Left cardiac atrium (tissue), 4 donors: ENCODE measurements around the gene CCDC175. TPM values are rescaled to one million over a fixed set of nuclear protein-coding genes. Genes with fewer than 3 reads are reported as not detected.

Experiments
- ATAC-seq, 2 donors: fragments of 200-7000 bp; cut with Tn5 transposase; one replicate each; pipeline ENCODE4 v1.9.1; 2020; ENCODE audit warnings: mild to moderate bottlenecking in 2 of 2, moderate library complexity in 2 of 2
- DNase-seq: peaks from one replicate; pipeline ENCODE4 v3.0.0-alpha.2; 2020
- intact Hi-C, 2 donors: fragments of 100-400 bp; cut with DNase I; formaldehyde crosslinking; loops; one replicate each; pipeline versions ENCODE4 v1.14.1 to v1.15.1; 2022 to 2023
- total RNA-seq, 2 donors: library from RNA; stranded (reverse); fragmentation: NEBNext Ultra II Directional; extraction: Animal tissue kit (Norgen Biotek cat#: 25700); gene quantifications; one replicate each; pipeline ENCODE4 v1.2.1, GENCODE V29; 2021
- donor health status: DM: no; HTN: yes; CAD: no.
- donor health status: DM: no; HTN: yes; CAD: no; lungs with severe emphysema.
- donor health status: DM: yes; HTN: yes; CAD: no.
- donor health status: Dilated cardiomyopathy.

Gene CCDC175
- total RNA-seq, 2 donors from 2014 or later: not detected

GRCh38 chr14:59490756-59491155 is 85.9 kb downstream of the CCDC175 start:
- ATAC-seq (no peak), DNase-seq (no peak)
- intact Hi-C loops: no loop called here

- intact Hi-C loops: no loop called here
- peak; percentile 48 to 62 for ATAC-seq
- DNase-seq: no peak
Measured at GRCh38 chr14:59484639-59485175, 91.9 kb downstream of the CCDC175 start.

GRCh38 chr14:59483819-59484638 is 92.6 kb downstream of the CCDC175 start, which contains the start of the genes JKAMP and L3HYPDH:
Gene JKAMP, plus strand, starts transcription at chr14:59484517. Its CDS starts 73 bp downstream, at chr14:59484590.
Gene L3HYPDH, minus strand, starts transcription at chr14:59484408. Its CDS starts 92 bp downstream, at chr14:59484316.
- ATAC-seq: peak; percentile 97
- DNase-seq: peak; percentile 99
- intact Hi-C loops: no loop called here

DNA sequence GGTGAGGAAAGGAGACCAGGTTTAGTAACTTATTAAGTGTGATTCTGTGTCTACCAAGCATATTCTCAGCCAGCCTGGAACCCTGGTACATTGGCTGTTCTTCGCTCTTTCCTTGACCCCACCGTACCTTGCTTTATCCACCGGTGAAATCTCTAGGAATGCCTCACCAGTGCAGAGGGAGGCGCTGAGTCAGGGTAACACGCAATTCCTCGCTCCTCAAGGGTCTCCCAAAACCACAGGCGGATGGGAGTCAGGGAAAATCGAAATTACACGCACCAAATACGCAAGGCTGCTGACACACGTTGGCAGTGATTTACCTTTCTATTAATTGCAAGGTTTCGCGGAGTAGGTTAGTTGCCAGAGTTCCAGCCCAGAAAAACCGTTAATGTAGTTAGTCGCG is 93.2 kb downstream of the CCDC175 start:
- DNase-seq: peak; percentile 23
- ATAC-seq: peak; percentile 9 to 29
- intact Hi-C loops: no loop called here

DNA sequence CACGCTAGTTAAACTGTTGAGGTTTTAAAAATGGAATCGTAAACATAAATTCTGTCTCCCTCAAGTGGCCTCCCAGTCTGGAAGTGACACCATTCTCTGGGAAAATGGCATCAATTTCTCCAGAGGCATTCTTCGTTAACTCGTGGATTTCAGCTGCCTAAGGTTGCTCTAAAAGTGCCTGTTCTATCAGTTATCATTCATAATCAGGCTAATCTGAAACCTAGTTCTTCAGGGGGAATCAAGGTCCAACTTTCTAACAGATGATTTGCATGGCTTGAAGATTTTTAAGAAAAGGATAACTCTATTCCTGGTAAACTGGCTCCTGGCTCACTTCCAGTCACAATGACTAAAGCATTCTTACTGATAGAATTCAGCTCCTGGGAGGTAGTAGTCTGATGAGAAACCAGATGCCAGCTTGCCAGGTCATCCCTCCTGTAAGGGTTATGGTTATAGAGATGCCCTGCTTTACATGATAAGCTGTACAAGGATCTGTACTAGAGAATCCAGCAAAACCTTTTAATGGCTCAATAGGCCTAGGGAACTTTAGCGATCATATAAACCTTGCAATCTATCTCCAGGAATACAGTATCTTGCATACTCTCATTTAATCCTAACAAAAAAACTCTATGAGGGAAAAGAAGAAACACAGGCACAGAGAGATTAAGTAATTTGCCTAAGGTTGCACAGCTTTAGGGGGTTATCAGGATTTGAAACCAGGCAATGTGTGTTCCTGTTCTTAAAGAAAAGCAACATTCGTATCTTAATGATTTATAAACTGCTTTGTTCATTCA is 93.9 kb downstream of the CCDC175 start:
- intact Hi-C loops: no loop called here
- ATAC-seq (peak in 1 of 2 donors; percentile 52), DNase-seq (peak; percentile 41)

DNA sequence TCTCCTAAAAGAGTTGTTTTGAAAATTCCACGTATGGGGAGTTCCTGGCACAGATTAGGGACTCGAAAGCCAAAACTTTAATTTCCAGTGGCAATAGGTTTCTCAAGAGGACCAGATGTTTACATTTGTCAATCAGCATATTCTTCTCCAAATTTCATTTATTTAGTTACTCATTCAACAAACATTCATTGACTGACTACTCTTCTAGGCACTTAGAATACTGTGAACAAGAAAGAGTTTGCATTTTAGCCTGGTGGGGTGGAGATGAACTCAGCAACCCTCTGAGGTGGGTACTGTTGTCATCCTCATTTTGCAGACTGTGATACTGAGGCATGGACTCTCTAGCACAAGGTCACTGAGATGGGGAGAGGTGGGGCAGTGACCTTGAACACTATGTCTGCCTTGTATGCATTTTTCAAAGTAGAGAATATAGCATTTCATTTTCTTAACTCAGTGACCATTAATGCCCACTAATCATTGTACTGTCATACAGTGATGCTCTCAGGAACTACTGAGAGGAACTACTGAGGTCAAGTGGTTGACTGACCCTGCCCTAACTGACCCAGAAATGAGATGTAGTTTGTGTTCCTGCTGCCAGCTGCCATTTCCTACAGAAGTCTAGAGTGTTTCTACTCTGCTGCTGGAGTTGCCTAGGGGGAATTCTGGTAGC is 94.6 kb downstream of the CCDC175 start:
- ATAC-seq (no peak), DNase-seq (no peak)
- intact Hi-C loops: no loop called here

GRCh38 chr14:59481407-59481806 is 95.2 kb downstream of the CCDC175 start:
- intact Hi-C loops: no loop called here
- DNase-seq (no peak), ATAC-seq (no peak)

GRCh38 chr14:59480166-59480565 is 96.4 kb downstream of the CCDC175 start:
- no peak for ATAC-seq
- intact Hi-C loops: no loop called here

DNA sequence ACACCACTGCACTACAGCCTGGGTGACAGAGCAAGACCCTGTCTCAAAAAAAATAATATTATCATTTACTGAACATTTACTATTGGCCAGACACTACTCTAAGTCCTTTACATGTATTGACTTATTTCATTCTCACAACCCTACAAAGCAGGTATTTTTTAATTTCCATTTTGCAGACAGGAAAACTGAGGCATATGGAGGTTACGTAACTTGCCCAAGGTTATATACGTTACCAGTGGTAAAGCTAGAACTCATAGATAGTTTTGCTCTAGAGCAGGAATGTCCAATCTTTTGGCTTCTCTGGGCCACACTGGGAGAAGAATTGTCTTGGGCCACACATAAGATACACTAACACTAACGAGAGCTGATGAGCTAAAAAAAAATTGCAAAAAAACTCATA is 98.1 kb downstream of the CCDC175 start:
- ATAC-seq: no peak
- intact Hi-C loops: no loop called here
- DNase-seq: no peak

More at GRCh38 chr14:59480166-59480565, 96.4 kb downstream of the CCDC175 start:
- DNase-seq: no peak

DNA sequence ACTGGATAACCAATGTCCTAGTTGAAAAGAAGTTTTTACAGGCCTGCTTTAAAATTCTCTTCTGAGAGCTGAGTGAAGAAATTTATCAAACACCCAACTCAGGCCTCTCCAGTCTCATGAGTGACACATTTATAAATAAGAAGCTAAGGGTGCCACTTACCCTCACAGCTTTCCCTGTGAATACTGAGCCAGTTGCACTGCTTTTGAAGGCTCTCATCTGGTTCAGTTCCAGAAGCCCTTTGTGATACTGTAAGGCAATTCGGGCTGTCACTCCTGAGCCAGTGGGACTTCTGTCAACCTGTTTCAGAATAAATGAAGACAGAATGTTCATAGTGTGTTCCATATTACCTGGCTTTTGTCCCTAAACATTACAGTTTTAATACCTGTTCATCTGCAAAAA is 100.9 kb downstream of the CCDC175 start:
- intact Hi-C loops: no loop called here

GRCh38 chr14:59474172-59474571 is 102.4 kb downstream of the CCDC175 start:
- ATAC-seq (peak; percentile 45 to 48), DNase-seq (no peak)

More for the DNA sequence above, 100.9 kb downstream of the CCDC175 start:
- DNase-seq (no peak), ATAC-seq (peak; percentile 80 to 82)

DNA sequence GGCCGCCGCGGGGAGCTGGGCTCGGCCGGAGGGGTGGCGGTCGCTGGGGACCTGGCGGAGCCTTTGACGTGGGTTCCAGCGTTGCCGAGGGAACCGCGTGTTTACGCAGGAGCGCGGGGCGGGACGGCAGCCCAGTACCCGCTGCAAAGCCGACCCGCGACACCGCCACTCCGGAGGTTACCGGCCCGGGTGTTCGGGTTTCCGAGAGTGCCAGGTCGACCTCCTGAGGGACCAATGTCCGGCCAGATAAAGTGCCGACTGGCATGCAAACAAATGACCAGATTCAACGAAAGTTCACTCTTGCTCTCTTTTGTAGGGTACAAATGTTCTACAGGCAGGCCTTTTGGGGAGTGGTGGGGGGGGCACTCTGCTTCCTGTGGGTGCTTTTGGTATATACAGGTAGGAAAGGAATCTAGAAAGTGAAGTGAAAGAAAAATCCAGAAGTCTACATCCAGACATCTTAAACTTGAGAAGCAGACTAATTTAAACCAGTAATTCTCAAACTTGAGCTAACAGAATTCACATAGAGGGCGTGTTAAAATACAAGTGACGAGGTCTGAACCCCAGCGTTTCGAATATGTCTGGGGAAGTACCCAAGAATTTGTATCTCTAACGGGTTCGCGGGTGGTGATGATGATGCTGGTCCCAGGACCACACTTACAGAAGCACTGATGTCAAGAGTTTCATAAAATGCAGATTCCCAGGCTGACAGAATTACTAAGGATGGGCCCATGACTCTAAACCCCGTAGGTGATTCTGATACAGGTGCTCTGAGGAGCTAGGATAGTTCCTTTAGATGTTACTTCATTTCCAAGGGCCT is 111.1 kb downstream of the CCDC175 start, which contains the start of gene GPR135:
Gene GPR135 (minus strand): TSS at position 65 of the 820 bp plus-strand sequence. CDS start 154 bp downstream, outside the sequence.
- ATAC-seq: peak; percentile 62 to 65
- intact Hi-C loops: no loop called here
- DNase-seq: no peak

More at GRCh38 chr14:59474172-59474571, 102.4 kb downstream of the CCDC175 start:
- intact Hi-C loops: no loop called here

- DNase-seq (peak; percentile 79), ATAC-seq (peak; percentile 89 to 92)
- intact Hi-C loops: no loop called here
Measured at GRCh38 chr14:59464486-59465315, 111.9 kb downstream of the CCDC175 start.

DNA sequence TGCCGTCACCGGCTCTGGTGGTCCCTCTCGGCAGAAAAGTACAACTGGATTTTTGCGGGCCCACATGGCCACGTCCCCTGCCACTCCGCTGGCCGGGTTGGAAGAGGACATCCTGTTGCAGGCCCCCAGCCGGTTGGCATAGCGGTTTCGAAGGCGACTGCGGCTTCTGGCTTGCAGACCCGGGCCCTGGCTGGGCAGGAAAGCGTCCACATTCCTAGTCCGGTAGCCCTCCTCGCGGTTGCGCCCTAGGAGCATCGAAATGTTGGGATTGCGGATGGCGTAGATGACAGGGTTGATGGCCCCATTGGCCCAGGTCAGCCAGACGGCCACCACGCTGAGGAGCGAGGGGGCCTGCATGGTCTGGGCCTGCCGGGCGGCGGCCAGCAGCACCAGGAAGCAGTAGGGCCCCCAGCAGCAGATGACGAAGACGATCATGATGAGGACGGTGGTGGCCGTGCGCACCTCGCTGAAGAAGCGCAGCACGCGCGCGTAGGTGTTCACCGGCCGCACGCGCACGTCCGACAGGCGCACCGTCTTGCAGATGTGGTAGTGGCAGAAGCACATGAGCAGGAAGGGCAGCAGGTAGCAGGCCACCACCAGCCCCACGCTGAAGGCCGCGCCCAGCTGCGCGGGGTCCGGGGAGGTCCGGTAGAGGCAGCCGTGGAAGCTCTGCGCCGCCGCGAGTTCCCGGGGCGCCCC is 112.7 kb downstream of the CCDC175 start:
- ATAC-seq (peak; percentile 4 to 5), DNase-seq (no peak)
- intact Hi-C loops: no loop called here

DNA sequence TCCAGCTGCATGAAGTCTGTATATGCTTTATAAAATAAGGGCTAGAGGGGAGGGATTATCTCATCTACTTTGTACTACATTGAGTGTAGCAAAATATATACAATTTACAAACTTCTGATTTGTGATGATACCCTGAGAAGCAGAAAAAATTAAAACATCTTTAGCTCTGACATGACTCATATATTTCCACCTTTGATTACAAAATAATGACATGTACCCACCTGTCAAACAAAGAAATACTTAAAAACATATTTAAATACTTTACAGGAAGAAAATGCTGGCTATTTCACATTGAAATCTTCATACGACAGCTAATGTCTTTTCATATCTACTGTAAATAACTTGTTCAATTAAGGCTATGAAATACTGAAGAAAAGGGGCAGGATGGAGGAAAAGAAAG is 114.7 kb downstream of the CCDC175 start:
- no peak for ATAC-seq

GRCh38 chr14:59460378-59460777 is 116.2 kb downstream of the CCDC175 start:
- DNase-seq: no peak
- no peak for ATAC-seq
- intact Hi-C loops: no loop called here

More for the DNA sequence above, 114.7 kb downstream of the CCDC175 start:
- intact Hi-C loops: no loop called here
- DNase-seq: no peak

DNA sequence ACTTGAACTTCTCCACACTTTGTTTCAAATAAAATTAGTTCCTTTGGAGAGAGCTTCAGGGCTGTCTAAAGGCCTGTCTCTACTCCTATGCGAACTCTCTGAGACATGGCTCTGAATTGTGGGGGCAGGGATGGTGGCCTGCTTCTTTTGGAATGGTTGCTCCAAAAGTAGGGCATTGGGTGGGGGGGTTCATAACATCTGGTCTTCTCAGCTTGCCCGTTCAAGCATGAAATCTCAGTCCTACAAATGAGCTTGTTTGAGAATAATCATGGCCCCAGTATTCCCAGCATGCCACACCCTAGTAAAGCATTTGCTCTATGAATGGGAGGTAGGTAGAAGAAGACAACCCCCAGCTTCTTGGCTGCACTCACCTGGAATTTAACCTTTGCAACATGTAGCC is 118.1 kb downstream of the CCDC175 start:
- no peak for ATAC-seq
- no peak for DNase-seq
- intact Hi-C loops: no loop called here
